HG02973 (cell line): ENCODE data around the gene MRNIP.
"Not testable (repeated sequence)": the region's sequence is repeated elsewhere in the genome, so short reads cannot be mapped to it uniquely, and the experiment has no call there.

ENCODE experiments used
- ATAC-seq: cut with Tn5 transposase; IDR thresholded peaks from one replicate; pipeline ENCODE4 v1.9.1; 2021; ENCODE audit warnings: moderate library complexity; ENCODE audit not compliant: unreplicated experiment

The MRNIP gene

DNA sequence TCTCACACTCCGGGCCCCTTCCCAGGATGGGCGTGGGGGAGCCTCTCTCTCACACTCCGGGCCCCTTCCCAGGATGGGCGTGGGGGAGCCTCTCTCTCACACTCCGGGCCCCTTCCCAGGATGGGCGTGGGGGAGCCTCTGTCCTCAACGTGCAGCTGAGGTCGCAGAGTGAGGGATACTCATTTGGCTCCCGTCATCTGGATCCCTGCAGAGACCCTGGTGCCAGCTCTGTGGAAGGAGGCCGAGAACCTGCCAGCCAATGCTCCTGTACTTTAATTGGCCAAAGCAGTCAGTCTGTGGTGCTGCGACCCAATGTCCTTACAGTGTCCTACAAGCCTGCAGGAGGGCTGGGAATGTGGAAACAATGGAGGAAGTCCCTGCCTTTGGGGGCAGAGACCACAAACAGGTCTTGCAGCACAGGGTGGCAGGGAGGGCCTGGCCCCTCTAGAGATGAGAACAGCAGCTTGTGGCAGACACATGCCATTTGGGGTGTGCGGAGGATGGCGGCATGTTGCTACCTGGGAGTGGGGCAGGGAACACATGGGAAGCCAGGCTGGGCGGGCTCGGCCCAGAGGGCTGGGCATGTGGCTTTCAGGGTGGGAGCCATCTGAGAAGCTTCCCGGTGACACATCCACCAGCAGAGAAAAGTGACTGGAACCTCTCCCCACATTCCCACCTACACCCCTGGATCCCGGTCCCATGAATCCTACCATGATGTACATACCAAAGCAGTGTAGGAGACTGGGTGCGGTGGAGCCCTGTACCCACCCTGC lies 13.6 kb upstream of the MRNIP start:
- ATAC-seq, result no peak

GRCh38 chr5:179871533-179871932 lies 12.9 kb upstream of the MRNIP start:
- not testable (repeated sequence) for ATAC-seq

DNA sequence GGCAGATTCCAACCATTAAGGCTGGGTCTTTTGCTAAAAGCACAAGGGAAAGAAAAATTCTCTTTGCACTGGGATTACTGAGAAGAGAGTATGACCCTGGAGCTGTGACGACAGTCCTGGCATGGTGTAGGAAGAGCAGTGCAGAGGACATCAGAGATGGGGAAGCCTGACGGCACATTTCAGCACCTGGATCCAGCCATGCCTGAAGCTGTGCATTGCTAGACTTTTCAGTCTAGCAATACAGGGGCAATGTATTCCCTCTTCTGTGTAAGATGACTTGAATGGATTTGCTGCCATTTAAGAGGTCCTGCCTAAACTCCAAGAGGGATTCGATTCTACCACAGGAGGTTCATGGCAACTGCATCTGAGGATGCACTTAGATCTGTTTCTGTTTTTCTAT lies 12.3 kb upstream of the MRNIP start:
- ATAC-seq, result no peak

DNA sequence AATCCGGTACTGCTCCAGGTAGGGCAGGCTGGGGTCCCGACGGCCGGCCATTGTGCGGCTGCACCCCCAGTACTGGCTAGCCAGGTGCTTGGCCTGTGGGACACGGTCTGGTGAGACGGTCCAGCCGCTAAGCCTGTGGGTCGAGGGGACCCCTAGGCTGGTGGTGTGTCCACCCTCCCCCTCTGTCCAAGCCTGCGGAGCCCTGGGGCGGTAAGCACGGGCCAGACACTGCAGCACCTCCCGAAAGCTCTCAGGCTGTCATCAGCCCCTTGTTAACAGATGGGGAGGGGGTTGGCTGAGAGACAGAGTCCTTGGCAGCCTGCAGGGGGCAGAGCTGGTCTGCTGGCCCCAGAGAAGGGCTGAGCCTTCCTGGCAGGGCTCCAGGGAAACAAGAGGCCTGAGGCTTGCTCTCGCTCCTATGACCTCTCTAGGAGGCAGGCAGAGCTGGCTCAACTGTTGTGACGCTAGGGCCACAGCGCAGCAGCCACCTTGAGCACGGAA lies 11.8 kb upstream of the MRNIP start:
- no peak for ATAC-seq

- no peak for ATAC-seq
Measured at GRCh38 chr5:179869641-179870402, 11.2 kb upstream of the MRNIP start.

DNA sequence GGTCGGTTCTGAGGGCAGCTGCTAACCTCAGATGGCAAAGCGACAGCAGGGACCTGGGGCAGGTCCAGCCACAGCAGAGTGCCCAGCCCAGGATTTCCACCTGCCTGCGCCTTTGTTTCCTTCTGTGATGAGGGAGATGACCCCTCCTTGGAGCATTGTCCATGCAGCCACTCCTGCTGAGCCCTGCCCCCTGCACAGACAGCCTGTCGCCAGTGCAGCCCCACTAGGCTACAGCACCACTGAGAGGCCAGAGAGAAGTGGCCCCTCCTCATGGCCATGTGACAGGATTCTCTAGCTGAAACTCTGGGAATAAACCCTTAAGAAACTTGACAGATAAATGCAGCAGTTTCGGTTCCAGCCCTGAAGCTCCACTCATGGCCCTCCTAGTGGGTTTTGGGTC lies 10.5 kb upstream of the MRNIP start:
- ATAC-seq, result no peak

- no peak for ATAC-seq
Measured at GRCh38 chr5:179868541-179868940, 9.9 kb upstream of the MRNIP start.

DNA sequence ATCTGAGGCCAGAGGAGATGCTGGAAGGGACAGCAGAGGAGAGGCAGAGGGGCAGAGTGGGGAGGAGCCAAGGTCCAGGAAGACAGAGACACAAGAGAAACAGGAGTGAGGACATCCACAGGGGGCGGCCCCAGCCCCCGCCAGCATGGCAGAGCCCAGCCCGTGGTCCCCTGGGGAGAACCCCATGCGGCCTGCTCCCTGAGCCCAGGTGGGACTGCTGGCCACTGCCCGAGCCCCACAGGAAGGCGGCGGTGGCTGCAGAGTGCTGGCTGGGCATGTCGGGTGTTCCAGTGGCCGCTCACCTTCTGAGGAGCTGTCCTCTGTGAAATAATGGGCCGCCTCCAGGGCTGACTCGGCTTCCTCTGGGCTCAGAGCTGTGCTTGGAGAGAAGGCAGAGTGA lies 8.9 kb upstream of the MRNIP start:
- ATAC-seq, result no peak

- ATAC-seq, result no peak
Measured at GRCh38 chr5:179867079-179867465, 8.5 kb upstream of the MRNIP start.

DNA sequence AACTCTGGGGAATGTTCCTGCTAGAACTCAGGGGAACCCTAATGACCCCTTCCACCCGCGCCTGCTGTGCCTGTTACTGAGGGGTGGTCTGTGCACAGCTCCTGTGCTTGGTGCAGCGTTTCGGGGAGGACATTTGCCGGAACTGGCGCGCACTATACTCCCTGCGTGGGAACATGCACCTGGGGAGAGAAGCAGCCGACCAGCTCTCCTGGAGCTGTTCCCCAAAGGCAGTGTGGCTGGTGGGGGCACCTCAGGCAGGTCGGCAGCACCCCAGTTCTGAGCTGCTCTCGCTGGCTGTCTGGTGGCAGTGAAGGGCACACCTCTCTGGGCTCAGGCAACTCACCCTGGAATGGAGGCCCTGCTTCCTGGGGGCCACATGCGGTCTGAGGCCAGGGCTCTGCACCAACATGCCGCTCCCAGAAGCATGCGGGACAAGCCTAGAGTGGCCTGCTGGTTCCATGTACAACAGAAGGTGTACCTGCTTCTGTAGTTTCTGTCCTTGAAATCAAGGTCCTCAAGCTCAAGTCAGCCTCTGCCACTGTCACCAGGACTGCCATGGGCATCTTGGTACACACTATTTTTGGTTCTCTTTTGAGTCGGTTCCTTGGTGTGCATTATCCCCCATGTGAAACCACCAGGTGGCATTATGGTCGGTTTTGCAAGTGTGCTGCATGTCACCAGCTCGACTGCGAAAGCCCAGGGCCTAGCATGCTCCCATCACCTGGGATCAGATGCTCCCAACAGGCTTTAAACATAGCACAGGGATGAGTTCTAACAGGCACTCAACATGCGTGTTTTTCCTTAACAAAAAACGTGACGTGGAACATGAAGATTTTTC lies 7.8 kb upstream of the MRNIP start:
- no peak for ATAC-seq

DNA sequence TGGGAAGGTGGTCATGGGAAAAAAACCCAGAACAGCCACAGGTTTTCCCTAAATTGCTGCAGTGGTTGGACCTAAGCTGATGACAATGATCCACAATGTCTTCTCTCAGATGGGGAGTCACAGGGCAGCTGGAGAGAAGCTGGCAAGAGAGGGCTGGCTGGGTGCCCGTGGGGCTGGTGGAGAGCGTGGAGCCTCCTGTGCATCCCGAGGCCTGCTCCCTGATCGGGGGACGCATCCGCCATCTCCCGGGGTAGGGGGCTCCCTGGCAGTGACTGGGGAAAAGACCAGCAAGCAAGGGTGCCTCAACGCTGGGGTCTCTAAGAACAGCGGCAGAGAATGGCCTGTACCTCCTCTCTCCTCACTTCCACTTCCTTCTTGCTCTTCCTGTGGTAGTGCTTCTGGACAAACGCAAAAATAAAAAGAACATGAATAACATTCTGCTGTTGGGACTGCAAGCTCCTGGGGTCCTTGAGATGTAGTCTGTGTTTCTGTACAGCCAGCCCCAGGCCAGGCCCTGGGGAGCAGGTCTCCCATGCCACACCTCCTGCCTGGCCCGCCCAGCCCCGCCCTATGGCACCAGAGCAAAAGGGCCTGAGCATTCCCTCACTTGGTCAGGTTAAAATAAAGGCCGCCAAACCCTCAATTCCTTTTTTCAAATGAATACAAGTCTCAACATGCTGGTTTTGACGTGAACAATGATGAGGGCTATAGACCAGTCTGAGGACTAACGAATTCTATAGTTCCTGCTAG lies 7.0 kb upstream of the MRNIP start:
- ATAC-seq, result no peak

- no peak for ATAC-seq
Measured at GRCh38 chr5:179864686-179865085, 6.1 kb upstream of the MRNIP start.

DNA sequence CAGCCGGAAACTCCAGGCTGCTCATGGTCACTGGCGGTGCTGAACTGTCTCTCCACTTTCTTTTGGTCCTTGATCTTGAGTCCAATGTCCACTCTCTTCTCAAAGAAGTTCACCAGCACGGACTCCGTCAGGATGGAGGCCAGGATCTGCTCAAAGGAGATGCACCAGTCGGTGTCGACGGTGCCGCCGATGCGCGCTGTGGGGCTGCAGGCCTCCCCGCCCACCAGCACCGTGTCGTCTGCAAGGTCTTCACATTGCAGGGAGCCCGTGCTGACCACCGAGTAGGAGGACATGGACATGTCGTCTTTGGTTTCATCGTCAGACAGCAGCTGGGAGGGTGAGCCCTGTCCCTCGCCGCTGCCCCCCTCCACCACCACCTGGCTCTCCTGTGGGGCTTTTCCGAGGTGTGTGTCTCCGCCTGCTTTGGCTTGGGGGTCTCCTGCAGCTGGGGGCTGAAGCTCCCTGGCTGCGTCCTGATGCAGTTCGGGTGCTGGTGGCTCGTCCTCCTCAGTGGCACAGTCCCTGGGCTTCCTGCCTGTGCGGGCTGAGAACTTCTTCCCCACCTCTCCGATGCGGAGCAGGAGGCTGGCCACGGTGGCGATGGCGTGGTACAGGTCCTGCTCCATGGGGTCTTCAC lies 5.0 kb upstream of the MRNIP start:
- ATAC-seq, result no peak

DNA sequence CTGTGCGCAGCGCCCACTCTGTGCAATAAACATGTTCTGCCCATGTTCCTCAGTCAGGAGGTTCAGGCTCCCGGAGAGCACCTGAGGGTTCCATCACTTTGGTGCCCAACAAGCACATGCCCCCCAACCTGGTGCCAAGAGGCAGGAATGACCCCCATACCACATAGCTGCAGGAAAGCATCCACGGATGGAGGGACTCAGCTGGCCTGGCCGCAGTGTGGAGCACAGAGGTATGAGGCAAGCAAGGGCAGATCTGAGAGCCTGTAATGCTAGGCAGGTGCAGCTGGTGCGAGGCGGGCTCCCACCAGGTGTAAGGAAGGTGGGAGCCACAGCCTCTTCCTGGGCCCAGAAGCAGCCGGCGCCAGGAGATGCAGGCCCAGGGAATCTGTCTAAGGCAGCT lies 4.3 kb upstream of the MRNIP start:
- no peak for ATAC-seq

- ATAC-seq, result no peak
Measured at GRCh38 chr5:179862296-179862695, 3.7 kb upstream of the MRNIP start.

DNA sequence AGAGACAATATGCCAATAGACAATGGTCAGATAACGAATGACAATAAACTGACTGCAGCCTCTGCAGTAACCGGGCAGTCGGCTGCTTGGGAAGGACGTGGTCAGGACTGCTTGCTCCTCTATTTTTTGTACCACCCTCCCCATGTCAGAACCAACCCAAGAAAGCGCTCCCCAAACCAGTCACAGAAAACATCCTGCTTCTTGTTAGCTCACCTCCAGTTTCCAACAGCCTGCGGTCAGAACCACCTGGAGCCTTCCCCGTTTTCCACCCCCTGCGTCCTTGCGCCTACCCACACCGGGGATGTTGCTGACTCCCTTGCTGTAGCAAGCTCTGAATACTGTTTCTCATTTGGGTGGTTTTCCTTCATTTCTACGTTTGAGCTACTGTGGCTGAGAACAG lies 1.7 kb upstream of the MRNIP start:
- ATAC-seq, result no peak

DNA sequence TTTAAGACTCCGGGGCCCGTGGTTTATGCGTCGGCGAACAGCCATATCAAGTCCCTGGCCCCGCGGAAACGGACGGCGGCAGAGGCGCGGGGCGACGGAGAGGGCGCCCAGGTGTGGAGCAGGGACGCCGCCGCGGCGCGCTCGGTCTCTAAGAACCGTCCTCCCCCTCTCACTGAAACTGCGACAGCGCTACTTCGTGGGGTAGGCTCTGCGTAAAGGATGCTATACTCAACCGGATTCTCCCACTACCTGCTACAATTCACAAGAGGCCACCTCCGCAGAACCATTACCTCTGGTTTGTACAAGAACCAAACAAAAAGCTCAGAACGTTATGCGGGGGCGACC lies 404 bp downstream of the MRNIP start:
- ATAC-seq, result peak; percentile 44

DNA sequence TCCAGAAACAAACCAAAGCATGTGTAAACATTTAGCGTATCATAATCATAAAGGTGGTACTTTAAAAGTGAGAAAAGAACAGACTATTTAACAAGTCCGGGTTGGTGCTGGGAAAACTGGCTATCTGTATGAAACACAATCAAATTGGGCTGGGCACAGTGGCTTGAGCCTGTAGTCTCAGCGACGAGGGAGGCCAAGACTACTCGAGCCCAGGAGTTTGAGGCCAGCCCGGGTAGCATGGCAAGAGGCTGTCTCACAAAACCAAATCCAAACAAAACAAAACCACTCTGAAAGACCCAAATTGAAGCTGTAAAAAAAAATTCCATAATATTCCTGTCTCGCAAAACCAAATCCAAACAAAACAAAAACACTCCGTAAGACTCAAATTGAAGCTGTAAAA lies 4.3 kb downstream of the MRNIP start:
- ATAC-seq, result no peak

DNA sequence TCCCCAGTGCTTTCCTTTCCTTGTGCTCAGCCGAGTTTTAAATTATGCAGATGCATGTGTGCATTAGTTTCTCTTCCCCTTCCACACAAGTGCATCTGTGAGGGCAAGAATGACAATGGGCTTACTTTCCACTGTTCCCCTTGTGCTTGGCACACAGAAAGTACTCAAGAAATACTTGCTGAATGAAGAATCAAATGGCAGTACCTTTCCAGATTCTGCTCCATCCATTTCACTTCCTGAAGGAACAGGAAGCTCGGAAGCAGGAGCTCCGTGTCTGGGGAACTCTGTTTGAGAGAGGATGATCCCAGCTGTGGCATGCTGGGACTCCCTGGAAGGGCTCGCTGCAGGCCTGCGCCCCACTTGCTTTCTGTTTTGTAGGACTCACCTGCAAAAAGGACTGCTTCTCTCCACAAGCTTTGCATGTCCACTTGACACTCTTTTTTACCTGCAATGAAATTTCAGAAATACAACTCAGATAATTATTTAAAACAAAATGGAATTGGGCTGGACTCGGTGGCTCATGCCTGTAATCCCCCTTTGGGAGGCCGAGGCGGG lies 5.5 kb downstream of the MRNIP start:
- ATAC-seq, result peak; percentile 82

DNA sequence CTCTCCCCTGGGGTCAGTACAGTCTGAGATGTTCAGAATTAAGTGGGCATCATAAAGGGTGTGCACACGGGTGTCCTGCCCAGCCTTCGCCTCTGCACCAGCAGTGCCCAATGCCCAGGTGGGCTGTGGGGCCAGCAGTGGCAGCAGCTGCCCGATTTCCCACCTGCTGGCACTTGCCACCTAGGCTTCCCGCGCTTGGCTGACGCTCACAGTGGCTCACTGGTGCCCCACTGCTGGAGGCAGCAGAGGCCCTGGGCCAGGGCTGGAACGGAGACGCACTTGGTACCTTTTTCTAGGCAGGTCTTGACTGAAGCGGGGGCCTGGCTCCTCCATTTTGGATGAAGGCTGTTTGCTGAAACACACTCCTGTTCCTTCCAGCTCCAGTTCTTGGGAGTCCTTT lies 17.0 kb downstream of the MRNIP start:
- no peak for ATAC-seq
